ENCODE results near the gene YRDC. TPM values are rescaled to one million over a fixed set of nuclear protein-coding genes. Genes with fewer than 3 reads are reported as not detected.

The YRDC gene
- total RNA-seq, 1 experiment from 2014 or later = 39.3 TPM

GRCh38 chr1:37822906-37823815 lies 15.2 kb upstream of the YRDC start:
- no peak for DNase-seq (ENCODE audit: extremely low read depth, low read depth)

- DNase-seq (ENCODE audit: extremely low read depth, low read depth) = no peak
These were observed 13.5 kb upstream of the YRDC start for GRCh38 chr1:37821481-37821880.

- no peak for DNase-seq (ENCODE audit: extremely low read depth, low read depth)
These were observed 9.5 kb upstream of the YRDC start for GRCh38 chr1:37817481-37817880.

GRCh38 chr1:37814252-37814651 lies 6.2 kb upstream of the YRDC start:
- no peak for DNase-seq (ENCODE audit: extremely low read depth, low read depth)

GRCh38 chr1:37813529-37814145 lies 5.6 kb upstream of the YRDC start:
- no peak for DNase-seq (ENCODE audit: extremely low read depth, low read depth)

- DNase-seq (ENCODE audit: extremely low read depth, low read depth) = peak; percentile 75
These were observed 3.1 kb upstream of the YRDC start for GRCh38 chr1:37811027-37811655.

- no peak for DNase-seq (ENCODE audit: extremely low read depth, low read depth)
These were observed 1.9 kb upstream of the YRDC start for GRCh38 chr1:37809942-37810341.

- peak; percentile 56 for DNase-seq (ENCODE audit: extremely low read depth, low read depth)
These were observed 636 bp upstream of the YRDC start for GRCh38 chr1:37808369-37809319.

GRCh38 chr1:37807220-37807554 lies 821 bp downstream of the YRDC start:
- no peak for DNase-seq (ENCODE audit: extremely low read depth, low read depth)

GRCh38 chr1:37802439-37802838 lies 5.6 kb downstream of the YRDC start:
- no peak for DNase-seq (ENCODE audit: extremely low read depth, low read depth)

- no peak for DNase-seq (ENCODE audit: extremely low read depth, low read depth)
These were observed 10.2 kb downstream of the YRDC start for GRCh38 chr1:37797750-37798345.

- no peak for DNase-seq (ENCODE audit: extremely low read depth, low read depth)
These were observed 12.5 kb downstream of the YRDC start for GRCh38 chr1:37795340-37796125.

- no peak for DNase-seq (ENCODE audit: extremely low read depth, low read depth)
These were observed 13.4 kb downstream of the YRDC start for GRCh38 chr1:37794372-37795339.

- DNase-seq (ENCODE audit: extremely low read depth, low read depth) = no peak
These were observed 14.1 kb downstream of the YRDC start, which contains the start of gene MANEAL for GRCh38 chr1:37793773-37794371. MANEAL (plus strand) TSS chr1:37793847; CDS start chr1:37794183, 336 bp downstream.

- DNase-seq (ENCODE audit: extremely low read depth, low read depth) = no peak
These were observed 14.9 kb downstream of the YRDC start for GRCh38 chr1:37792943-37793686.

- DNase-seq (ENCODE audit: extremely low read depth, low read depth) = no peak
These were observed 25.5 kb downstream of the YRDC start for GRCh38 chr1:37782491-37782890.

- DNase-seq (ENCODE audit: extremely low read depth, low read depth) = no peak
These were observed 29.4 kb downstream of the YRDC start for GRCh38 chr1:37778654-37779053.
